Hepatocyte (in vitro differentiated cells): ENCODE measurements around the gene NPAS2.

Experiments used
- CTCF ChIP-seq: fragments of 200-600 bp; sonication (generic); IDR thresholded peaks from 2 replicates; pipeline ENCODE4 v1.5.1; 2016; ENCODE audit warnings: antibody characterized with exemption, mild to moderate bottlenecking; ENCODE audit not compliant: poor library complexity
- EZH2 ChIP-seq: fragments of 200-600 bp; sonication (generic); IDR thresholded peaks from 2 replicates; pipeline ENCODE4 v1.6.1; 2016; ENCODE audit warnings: antibody characterized with exemption, mild to moderate bottlenecking, borderline replicate concordance
- EZH2phosphoT487 ChIP-seq: fragments of 200-600 bp; sonication (generic); IDR thresholded peaks from one replicate; pipeline ENCODE4 v1.6.1; 2018; ENCODE audit warnings: antibody characterized with exemption, mild to moderate bottlenecking, low read depth, moderate library complexity; ENCODE audit not compliant: unreplicated experiment, severe bottlenecking

- TF ChIP-seq CTCF (no peak), EZH2 (no peak), EZH2phosphoT487 (no peak)
These were observed 212.3 kb downstream of the NPAS2 start for GRCh38 chr2:101032084-101032776.
